BE2C (cell line): ENCODE results near the gene PAK2.

Source experiments
- DNase-seq: peaks from one replicate; pipeline ENCODE4 v3.0.0-alpha.2; 2020
- H3K27me3 ChIP-seq: fragments of 250-450 bp; sonication (Bioruptor Pico); 2 replicates; pipeline ENCODE4 v1.5.1; 2020; ENCODE audit warnings: mild to moderate bottlenecking
- H3K36me3 ChIP-seq: fragments of 250-450 bp; sonication (Bioruptor Pico); 2 replicates; pipeline ENCODE4 v1.5.1; 2020; ENCODE audit warnings: mild to moderate bottlenecking
- H3K4me1 ChIP-seq: fragments of 250-450 bp; sonication (Bioruptor Pico); 2 replicates; pipeline ENCODE4 v1.5.1; 2020
- H3K4me3 ChIP-seq: 2 replicates; pipeline ENCODE4 v1.5.1; 2011; ENCODE audit warnings: low read depth, low read length
- H3K9me3 ChIP-seq: fragments of 250-450 bp; sonication (Bioruptor Pico); 2 replicates; pipeline ENCODE4 v1.5.1; 2020
- TF ChIP-seq, protein P1 (sequence below): IDR thresholded peaks from 2 replicates; pipeline ENCODE4 v1.5.1; 2012; ENCODE audit warnings: mild to moderate bottlenecking, low read depth, low read length

The PAK2 gene

DNA sequence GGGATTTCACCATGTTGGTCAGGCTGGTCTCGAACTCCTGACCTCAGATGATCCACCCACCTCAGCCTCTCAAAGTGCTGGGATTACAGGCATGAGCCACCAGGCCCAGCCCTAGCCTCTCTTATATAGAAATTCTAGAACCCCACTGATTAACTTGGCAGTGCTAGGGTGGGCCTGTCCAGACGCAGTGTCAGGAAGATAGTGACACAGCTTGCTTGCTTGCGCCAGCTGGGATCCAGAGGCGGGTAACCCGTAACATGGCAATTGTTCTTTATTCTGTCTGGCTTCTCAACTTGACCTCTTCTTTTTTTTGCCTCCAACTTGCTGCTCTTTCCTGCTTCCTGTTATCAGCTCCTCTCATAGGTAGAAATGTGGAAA lies 43.8 kb upstream of the PAK2 start:
- H3K36me3 ChIP-seq, result no peaks in the 10 kb centered on the region
- H3K4me3 ChIP-seq, result no peak overlapping the region
- H3K27me3 ChIP-seq, result no peaks in the 10 kb centered on the region
- no peaks in the 10 kb centered on the region for H3K9me3 ChIP-seq
- TF ChIP-seq, protein P1, sequence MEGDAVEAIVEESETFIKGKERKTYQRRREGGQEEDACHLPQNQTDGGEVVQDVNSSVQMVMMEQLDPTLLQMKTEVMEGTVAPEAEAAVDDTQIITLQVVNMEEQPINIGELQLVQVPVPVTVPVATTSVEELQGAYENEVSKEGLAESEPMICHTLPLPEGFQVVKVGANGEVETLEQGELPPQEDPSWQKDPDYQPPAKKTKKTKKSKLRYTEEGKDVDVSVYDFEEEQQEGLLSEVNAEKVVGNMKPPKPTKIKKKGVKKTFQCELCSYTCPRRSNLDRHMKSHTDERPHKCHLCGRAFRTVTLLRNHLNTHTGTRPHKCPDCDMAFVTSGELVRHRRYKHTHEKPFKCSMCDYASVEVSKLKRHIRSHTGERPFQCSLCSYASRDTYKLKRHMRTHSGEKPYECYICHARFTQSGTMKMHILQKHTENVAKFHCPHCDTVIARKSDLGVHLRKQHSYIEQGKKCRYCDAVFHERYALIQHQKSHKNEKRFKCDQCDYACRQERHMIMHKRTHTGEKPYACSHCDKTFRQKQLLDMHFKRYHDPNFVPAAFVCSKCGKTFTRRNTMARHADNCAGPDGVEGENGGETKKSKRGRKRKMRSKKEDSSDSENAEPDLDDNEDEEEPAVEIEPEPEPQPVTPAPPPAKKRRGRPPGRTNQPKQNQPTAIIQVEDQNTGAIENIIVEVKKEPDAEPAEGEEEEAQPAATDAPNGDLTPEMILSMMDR, result no peak
- no peak for DNase-seq
- no peaks in the 10 kb centered on the region for H3K4me1 ChIP-seq

DNA sequence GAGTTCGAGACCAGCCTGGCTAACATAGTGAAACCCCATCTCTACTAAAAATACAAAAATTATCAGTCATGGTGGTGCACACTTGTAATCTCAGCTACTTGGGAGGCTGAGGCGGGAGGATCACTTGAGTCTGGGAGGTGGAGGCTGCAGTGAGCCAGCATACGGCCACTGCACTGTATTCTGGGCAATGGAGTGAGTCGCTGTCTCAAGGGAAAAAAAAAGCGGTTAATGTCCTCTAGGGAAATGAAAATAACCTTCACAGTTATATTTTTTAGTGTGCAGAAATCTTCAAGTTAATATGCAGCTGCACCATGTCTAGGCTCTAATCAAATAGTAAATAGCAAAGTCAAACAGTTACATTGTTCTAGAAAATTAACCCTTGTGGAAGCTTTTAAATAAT lies 42.4 kb upstream of the PAK2 start:
- TF ChIP-seq, protein P1, result no peak
- Histone ChIP-seq H3K27me3 (no peaks in the 10 kb centered on the region), H3K4me1 (no peaks in the 10 kb centered on the region), H3K9me3 (no peaks in the 10 kb centered on the region), H3K4me3 (no peak overlapping the region), H3K36me3 (no peaks in the 10 kb centered on the region)
- DNase-seq, result no peak

DNA sequence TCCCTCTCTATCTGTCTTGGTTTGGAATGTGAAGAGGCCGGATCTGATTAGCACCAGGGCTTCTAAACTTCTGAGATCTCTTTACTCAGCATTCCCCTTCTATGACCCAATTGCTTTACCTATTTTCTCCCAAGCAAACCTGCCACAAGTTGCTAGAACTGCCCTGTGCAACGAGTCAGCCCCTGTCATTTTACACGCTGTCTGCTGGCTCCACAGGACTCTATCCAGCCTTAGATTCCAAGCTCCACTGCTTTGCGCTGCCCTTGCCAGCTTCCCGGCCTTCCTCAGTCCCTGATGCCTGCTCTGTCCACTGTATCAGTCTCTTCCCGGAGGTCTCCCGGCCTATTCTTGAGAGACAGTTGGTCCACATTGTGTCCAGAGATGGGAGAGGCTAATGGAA lies 39.9 kb upstream of the PAK2 start:
- Histone ChIP-seq H3K36me3 (no peaks in the 10 kb centered on the region), H3K27me3 (no peaks in the 10 kb centered on the region), H3K9me3 (no peaks in the 10 kb centered on the region), H3K4me3 (no peak overlapping the region), H3K4me1 (no peaks in the 10 kb centered on the region)
- TF ChIP-seq, protein P1, result no peak
- no peak for DNase-seq

DNA sequence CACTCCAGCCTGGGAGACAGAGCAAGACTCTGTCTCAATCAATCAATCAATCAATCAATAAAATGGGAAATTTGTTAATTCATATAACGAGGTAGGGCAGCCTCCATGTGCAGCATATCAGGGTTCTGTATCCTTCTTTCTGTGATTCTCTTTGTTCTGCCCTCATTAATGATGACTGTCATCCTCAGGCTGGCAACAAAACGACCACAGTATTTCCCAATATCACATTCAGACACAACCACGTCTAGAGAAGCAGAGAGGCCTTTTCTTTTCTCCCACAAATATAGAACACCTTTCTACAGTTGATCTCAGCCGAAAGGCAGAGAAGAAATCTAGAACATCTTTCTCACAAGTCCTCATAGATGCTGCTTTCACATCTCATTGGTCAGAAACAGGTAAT lies 38.9 kb upstream of the PAK2 start:
- Histone ChIP-seq H3K36me3 (no peaks in the 10 kb centered on the region), H3K9me3 (no peaks in the 10 kb centered on the region), H3K27me3 (no peaks in the 10 kb centered on the region), H3K4me1 (no peaks in the 10 kb centered on the region), H3K4me3 (no peak overlapping the region)
- DNase-seq, result no peak
- TF ChIP-seq, protein P1, result no peak

DNA sequence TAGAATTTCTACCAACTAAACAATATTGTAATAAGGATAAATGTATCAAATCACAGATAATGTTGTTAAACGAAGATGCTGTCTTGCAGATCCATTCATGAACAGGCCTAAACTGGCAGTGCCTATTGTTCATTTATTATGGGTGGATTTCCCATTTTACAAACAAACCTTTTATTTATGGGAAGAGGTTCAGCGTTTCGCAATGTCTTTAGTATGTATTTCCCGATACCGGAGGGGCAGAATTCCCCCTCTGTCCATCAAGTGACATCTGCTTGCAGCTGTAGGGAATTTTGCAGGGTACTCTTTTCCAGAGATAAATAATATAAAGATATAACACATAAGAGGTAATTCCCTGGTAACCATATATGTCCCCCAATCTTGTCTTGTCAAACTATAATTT lies 33.3 kb upstream of the PAK2 start:
- no peaks in the 10 kb centered on the region for H3K36me3 ChIP-seq
- H3K4me3 ChIP-seq, result no peak overlapping the region
- no peak for DNase-seq
- H3K9me3 ChIP-seq, result no peaks in the 10 kb centered on the region
- H3K4me1 ChIP-seq, result no peaks in the 10 kb centered on the region
- H3K27me3 ChIP-seq, result no peaks in the 10 kb centered on the region
- TF ChIP-seq, protein P1, result no peak

DNA sequence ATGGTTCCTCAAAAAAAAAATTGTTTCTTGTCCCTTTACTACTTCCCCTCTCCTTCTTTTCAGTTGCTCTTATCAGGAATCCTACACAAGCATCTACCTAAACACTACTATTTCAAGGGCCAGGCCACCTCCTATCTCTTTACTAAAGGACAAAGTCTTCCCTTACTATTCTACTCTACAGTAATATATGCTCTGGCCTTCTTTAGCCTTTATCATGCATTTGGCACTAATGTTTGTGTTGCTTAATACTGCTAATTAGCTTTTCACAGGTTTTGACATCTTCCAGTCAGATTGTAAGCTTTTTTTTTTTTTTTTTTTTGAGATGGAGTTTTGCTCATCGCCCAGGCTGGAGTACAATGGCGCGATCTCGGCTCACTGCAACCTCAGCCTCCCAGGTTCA lies 32.9 kb upstream of the PAK2 start:
- Histone ChIP-seq H3K36me3 (no peaks in the 10 kb centered on the region), H3K9me3 (no peaks in the 10 kb centered on the region), H3K4me1 (no peaks in the 10 kb centered on the region), H3K4me3 (no peak overlapping the region), H3K27me3 (no peaks in the 10 kb centered on the region)
- DNase-seq, result no peak
- TF ChIP-seq, protein P1, result no peak
